GM19463 (cell line): ENCODE results near the gene SLC22A31.

ENCODE experiments used
- ATAC-seq: cut with Tn5 transposase; IDR thresholded peaks from one replicate; pipeline ENCODE4 v1.9.1; 2021; ENCODE audit warnings: mild to moderate bottlenecking, moderate library complexity; ENCODE audit not compliant: unreplicated experiment

The SLC22A31 gene

GRCh38 chr16:89179656-89180315, 20.6 kb downstream of the SLC22A31 start:
- ATAC-seq = no peak

DNA sequence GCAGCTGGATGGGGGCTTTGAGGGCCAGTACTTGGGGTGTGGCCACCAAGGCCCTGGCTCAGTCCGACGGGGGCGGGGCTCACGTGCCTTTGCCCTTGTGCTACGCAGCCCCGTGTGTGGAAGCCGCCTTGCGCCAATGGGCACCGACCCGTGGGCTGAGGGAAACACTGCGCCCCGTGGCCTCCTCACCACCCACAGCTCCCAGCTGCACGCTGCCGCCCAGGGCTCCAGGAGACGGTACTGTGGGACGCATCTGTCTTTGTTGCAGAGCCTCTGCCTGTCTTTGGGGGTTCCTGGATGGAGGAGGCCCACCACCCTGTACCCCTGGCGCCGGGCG, 21.2 kb downstream of the SLC22A31 start:
- no peak for ATAC-seq

DNA sequence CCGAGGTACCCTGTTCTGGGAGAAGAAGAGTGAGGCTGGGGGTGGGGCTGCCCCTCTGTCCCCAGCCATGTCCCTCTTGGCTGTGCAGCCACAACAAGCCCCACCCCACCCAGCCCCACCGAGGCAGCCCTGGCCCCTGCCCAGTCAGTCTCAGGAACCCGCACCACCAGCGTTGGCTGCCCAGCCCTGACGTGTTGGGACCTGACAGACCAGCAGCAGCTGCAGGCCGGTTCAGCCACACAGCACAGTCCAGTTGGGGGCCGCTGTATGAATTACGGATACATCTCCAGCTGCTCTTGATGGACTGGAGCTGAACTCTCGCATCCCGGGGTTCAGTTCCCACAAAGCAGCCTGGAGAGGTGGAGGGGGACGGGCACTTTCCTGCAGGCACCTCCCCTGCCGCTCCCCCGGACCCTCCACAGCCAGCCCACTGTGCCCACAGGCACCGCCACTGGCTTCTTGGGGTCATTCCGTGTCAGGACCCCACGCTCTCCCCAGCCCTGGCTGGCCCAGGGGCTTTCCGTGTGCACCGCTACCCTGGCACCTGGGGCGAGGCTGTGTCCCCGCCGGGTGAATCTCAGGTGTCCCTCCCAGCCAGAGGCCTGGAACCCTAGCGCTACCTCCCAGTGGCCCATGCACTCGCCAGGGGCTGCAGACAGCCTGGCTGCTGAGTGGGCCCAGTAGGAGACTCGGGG, 21.7 kb downstream of the SLC22A31 start:
- no peak for ATAC-seq

- ATAC-seq = no peak
Observed at GRCh38 chr16:89177501-89177900, 22.8 kb downstream of the SLC22A31 start.

- ATAC-seq = no peak
Observed at GRCh38 chr16:89176717-89177116, 23.6 kb downstream of the SLC22A31 start.

GRCh38 chr16:89176147-89176690, 24.1 kb downstream of the SLC22A31 start:
- ATAC-seq = no peak

DNA sequence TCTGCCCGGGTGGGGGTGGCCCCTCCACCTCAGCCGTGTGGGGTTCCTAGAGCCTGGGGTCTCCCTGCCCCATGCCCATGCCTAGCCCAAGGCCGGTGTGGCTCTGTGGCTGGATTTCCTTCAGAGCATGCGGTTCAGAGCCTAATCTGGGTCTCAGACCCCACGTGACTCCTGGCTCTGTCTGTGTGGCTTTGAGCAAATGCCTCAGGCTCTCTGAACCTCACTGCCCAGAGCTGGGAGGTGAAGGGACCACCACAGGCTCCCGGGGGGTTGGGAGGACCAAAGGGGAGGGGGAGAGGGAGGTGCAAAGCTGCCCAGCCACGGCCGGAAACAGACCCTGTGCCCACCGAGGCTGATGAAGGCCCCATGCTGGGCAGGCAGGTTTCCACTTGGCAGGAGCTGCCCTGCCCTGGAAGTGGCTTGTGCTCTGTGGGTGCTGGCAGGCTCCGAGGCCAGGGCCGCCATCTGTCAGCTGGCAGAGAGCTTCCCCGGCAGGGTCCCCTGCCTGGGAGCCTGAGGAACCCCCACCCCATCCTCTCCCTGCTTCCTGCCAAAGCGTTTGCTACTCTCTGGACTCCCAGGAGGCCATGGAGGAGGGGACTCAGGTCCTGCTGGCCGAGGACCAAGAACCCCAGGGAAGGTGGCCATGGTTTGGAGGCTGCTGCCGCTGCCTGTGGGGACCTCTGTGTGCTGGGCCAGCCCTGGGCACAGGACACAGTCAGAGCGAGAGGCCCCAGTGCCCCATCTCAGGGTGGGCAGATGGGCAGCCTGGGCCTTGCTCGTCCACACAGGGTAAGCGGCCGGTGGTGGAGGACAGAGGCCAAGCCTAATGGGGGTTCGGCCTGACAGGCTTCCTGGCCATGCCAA, 24.8 kb downstream of the SLC22A31 start:
- no peak for ATAC-seq

- ATAC-seq = no peak
Observed at GRCh38 chr16:89174877-89175276, 25.5 kb downstream of the SLC22A31 start.

DNA sequence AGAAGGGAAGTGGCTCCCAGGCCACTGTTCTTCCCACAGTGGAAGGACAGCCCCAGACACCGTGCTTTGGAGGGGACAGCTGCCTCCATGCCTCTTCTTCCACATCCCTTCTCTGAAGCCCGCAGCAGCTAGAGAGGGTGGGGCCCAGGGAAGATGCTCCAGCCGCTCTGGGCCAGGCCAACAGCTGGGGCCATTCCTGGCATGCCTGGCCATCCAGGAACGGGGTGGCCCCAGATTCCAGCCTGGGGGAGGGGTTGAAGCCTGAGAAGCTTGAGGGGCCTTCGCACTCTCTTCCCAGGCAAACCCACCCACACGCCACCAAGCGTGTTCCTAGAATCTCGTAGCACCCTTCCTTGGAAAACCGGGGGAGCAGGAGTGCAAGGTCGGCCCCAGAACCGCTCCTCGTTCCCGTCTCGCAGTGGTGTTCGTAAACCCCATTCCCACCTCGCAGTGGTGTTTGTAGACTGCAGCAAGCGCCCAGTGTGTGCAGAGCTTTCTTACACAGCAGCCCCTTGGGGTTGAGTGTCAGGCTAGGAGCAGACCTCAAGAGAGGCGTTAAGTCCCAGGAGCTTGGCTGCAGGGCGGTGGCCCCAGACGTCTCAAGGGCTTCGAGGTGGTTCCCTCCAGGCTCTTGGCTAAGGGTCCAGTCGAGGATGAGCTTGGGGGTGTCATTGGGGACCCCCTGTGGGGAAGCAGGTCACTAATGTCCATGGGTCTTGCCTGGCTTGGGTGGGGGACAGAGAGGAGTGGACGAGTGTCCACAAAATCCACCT, 26.1 kb downstream of the SLC22A31 start:
- ATAC-seq = no peak

DNA sequence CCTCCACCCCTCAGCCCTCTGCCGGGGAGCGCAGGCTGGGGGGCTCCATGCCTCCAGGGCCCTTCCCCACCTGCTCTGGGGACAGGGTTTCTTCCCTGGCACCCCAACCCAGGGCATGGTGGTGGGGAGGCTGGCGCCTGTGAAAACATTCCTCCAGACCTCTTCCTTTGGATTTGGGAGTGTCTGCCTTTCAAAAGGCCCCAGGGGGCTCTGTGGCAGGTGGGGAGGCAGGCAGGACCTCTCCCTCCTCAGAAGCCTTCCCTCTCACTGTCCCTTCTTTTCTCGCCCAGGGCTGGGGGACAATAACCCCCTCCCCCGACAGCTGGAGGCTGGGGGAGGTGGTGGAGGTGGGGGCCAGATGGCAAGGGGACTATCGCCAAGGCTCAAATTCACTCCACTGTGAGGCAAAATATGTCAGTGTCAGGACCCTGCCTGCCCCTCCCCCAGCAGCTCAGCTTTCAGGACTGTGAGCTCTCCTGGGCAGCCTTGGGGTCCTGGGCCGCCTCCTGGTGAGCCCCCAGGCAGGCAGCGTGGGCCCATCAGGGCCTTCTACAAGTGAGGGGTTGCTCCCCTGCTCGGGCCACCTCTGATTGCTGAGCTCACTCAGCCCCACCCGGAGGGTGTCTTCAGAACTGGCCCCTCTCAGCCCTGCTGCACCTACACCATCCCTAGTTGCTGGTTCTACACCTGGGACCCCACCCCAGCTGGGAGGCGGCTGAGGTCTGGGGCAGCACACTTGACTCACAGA, 27.0 kb downstream of the SLC22A31 start:
- ATAC-seq = no peak

DNA sequence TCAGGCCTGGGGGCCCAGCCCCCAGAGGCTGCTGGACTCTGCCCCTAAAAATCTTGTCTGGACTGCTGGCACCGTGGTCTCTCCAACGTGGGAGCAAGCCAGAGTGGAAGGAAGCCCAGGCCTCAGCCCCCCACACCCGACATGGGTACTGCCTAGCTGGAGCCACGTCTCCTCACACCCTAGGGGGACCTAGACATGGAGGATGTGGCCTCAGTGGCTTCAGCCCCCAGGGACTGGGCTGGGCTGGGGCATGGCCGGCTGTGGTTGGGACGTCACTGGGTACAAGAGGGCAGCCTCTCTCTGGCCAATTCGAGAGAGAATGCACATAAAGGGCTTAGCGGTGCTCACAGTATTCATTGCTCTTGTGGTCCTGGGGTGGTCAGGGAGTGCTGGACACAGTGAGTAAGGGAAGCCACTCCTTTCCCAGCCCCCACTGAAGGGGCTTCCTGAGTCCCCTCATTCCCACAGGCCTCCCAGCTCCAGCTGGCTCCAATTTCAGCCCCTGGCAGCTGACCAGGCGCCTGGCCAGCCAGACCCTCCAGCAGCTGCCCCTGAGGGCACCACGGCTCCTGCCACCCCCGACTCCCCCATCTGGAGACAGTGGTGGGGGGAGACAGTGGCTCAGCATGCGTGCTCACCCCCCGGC, 27.7 kb downstream of the SLC22A31 start:
- no peak for ATAC-seq

DNA sequence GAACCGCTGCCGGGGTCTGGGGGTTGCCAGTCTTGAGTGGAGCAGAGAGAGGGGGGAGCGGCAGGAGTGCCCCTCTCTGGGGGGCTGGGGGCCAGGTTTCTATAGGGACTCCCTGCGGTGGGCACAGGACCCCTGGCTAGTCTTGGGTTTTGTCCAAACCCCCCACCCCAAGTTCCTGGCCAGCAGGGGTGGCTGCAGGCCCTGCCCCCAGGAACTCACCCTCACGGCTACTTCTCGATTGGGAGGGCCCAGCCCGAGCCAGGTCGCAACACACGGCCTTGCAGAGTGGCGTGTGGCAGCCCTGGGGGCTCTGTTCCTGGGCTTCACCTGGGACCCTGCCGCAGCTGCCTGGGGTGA, 28.2 kb downstream of the SLC22A31 start:
- ATAC-seq = no peak

DNA sequence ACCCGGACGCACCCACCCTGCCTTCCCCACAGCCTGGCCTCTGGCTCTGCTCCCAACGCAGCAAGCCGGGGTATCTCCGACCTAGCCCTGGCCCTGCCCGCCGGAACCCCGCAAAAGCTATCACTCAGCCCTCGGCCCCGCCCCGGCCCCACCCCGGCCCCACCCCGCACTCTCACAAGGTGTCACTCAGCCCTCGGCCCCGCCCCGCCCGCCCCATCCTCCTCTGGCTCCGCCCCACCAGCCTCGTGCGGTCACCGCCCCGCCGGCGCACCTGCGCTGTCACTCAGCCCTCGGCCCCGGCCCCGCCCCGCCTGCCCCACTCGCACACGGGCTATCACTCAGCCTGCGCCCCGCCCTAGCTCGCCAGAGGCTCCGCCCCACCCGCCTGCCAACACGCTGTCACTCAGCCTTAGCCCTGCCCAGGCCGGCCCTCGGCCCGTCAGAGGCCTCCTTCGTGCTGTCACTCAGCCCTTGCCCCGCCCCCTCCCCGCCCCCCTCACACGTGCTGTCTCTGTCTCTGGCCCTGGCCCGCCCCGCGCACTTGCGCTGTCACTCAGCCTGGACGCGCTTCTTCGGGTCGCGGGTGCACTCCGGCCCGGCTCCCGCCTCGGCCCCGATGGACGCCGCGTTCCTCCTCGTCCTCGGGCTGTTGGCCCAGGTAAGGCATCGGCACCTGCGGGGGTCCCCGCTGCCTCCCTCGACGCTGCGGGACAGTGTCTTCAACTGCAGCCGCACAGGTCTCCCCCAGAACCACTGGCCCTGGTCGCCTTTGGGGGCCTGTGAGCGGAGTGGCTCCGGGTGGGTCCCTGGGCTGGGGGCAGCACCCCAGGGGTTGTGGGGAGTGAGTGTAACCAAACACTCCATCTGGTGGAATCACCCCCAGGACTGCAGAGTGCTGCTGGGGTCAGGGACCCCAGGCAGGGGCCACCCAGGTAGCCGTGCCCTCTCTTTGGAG, 28.8 kb downstream of the SLC22A31 start, which contains the start of gene CDH15:
CDH15 (plus strand) TSS at position 533 of the 955 bp plus-strand sequence; CDS start at position 617, 84 bp downstream.
- ATAC-seq = peak; percentile 84

DNA sequence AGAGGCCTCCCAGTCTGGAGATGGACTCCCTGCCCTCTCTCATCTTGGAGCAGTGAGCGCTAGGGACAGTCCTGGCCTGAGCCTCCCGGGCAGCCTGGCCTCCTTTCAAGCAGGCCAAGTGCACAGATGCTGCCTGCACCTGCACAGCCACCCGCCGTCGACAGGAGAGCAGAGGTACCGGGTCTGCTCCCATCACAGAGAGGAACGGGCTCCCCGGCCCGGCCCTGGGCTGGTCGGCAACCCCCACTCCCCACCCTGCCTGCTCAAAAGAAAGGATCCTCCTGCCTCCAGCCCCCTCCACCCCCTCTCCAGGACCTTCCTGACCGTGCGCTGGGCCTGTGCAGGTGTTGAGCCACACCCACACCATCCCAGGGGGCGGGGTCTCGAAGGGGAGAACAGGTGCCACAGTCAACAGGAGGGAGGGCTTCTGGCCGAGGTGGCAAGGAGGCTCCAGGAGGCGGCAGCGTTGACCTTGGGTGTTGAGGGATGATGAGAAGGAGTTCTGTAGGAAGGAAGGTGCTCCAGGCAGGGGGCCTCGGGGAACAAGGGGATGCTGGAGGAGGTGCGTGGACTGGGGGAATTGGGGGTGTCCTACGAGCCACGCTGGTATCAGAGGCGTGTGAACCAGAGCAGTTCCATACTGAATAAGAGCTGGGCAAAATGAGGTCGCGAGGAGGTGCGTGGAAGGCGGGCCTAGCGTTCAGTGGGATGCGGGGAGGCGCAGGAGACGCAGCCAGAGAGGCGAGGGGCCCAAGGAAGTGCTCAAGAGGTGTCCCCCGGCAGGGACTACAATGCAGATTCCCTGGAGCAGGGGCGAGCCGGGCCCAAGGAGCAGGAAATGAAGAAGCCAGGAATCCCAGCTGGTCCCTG, 29.8 kb downstream of the SLC22A31 start:
- no peak for ATAC-seq

DNA sequence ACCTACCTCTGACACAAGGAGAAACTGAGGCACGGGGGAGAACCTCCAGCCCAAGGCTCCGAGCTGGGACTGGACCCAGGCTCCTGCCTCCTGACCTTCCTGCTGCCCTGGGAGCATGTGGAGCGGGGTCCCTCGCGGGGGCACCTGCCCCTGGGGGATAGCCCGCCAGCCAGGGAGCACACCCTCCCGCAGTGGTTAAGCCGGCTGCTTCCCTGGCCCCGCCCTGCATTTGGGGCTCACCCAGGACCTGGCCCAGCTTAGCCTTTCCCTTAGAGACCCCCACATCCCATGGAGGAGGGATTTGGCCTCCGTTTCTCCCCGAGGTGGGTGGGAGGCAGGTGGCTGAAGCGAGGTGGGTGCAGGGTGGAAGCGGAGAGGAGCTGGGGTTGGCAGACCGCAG, 30.6 kb downstream of the SLC22A31 start:
- no peak for ATAC-seq

- no peak for ATAC-seq
Observed at GRCh38 chr16:89168381-89169189, 31.8 kb downstream of the SLC22A31 start.
